ENCODE measurements around the gene GLP2R. TPM values are rescaled to one million over a fixed set of nuclear protein-coding genes. Genes with fewer than 3 reads are reported as not detected.

The GLP2R gene
- total and polyA plus RNA-seq, 2 experiments from 2014 or later, result not detected

- TF ChIP-seq ZNF462 (CRISPR knock-in tag; IDR thresholded peaks at IDR 0.05) (no peak), NANOG (IDR thresholded peaks at IDR 0.05; ENCODE audit: borderline replicate concordance) (no peak), ZNF114 (CRISPR knock-in tag; IDR thresholded peaks at IDR 0.05) (no peak), ETS1 (IDR thresholded peaks at IDR 0.05) (no peak), EZH2 (IDR thresholded peaks at IDR 0.05; ENCODE audit: low read depth, unreplicated experiment) (no peak), ZNF331 (CRISPR knock-in tag; IDR thresholded peaks at IDR 0.05; ENCODE audit: low read depth) (no peak), POLR2AphosphoS5 (IDR thresholded peaks at IDR 0.05; ENCODE audit: low read depth) (no peak)
Observed at GRCh38 chr17:9842057-9842758, 16.5 kb downstream of the GLP2R start (continued).
